Panc1 (cell line): ENCODE results near the gene SUGCT. TPM values are rescaled to one million over a fixed set of nuclear protein-coding genes. Genes with fewer than 3 reads are reported as not detected.

Source experiments
- ATAC-seq: fragments of 200-7000 bp; cut with Tn5 transposase; 2 replicates; pipeline ENCODE4 v1.9.1; 2020; ENCODE audit warnings: mild to moderate bottlenecking, moderate library complexity
- BruUV-seq: library from RNA; stranded (reverse); fragments of 400-500 nt; replicated peaks from 2 replicates; lab custom pipeline; 2021; lab: Mats Ljungman, UMichigan
- CTCF ChIA-PET: fragments of 300-600 bp; sonication (Branson Sonifier 250); formaldehyde crosslinking; loops from one replicate; lab custom pipeline; 2022; ENCODE audit warnings: antibody characterized with exemption; lab: Charles Lee
- POLR2A ChIA-PET: fragments of 300-600 bp; sonication (Branson Sonifier 250); formaldehyde crosslinking; loops from one replicate; lab custom pipeline; 2022; ENCODE audit warnings: antibody characterized with exemption; lab: Charles Lee
- DNase-seq: peaks from one replicate; pipeline ENCODE4 v3.0.0-alpha.2; 2010; ENCODE audit warnings: low read depth, low spot score
- H3K27ac ChIP-seq: 2 replicates; pipeline ENCODE4 v1.5.1; 2011; ENCODE audit warnings: mild to moderate bottlenecking, low read length, inconsistent platforms
- H3K27me3 ChIP-seq: fragments of 200-500 bp; sonication (Bioruptor generic); 2 replicates; pipeline ENCODE4 v1.6.0; 2014; ENCODE audit warnings: low read length, inconsistent platforms; ENCODE audit not compliant: control insufficient read depth, insufficient read depth
- H3K36me3 ChIP-seq: fragments of 200-500 bp; sonication (Bioruptor generic); 2 replicates; pipeline ENCODE4 v1.5.1; 2014; ENCODE audit warnings: inconsistent platforms, mild to moderate bottlenecking, low read length, moderate library complexity; ENCODE audit not compliant: control insufficient read depth, insufficient read depth
- H3K4me1 ChIP-seq: 2 replicates; pipeline ENCODE4 v1.5.1; 2011; ENCODE audit warnings: inconsistent platforms, mild to moderate bottlenecking, low read length, moderate library complexity; ENCODE audit not compliant: control insufficient read depth, insufficient read depth
- H3K4me3 ChIP-seq, 2 experiments: 2 replicates each; pipeline ENCODE4 v1.5.1; 2011 to 2012; ENCODE audit warnings: low read depth in 2 of 2, low read length in 2 of 2, mild to moderate bottlenecking in 2 of 2, inconsistent platforms in 1 of 2, moderate library complexity in 1 of 2
- H3K9me3 ChIP-seq: fragments of 200-500 bp; sonication (Bioruptor generic); 2 replicates; pipeline ENCODE4 v1.5.1; 2014; ENCODE audit warnings: low read depth, mild to moderate bottlenecking, inconsistent platforms, low read length, moderate library complexity; ENCODE audit not compliant: control insufficient read depth, insufficient read depth
- CTCF ChIP-seq: fragments of 450-650 bp; IDR thresholded peaks from 2 replicates; pipeline ENCODE4 v1.5.1; 2017; ENCODE audit warnings: mild to moderate bottlenecking
- POLR2AphosphoS5 ChIP-seq: IDR thresholded peaks from 2 replicates; pipeline ENCODE4 v1.6.1; 2012; ENCODE audit warnings: mild to moderate bottlenecking, low read depth, low read length, moderate library complexity
- REST ChIP-seq, 2 experiments: IDR thresholded peaks; 2 replicates each; pipeline ENCODE4 v1.6.1; 2011 to 2012; ENCODE audit warnings: low read depth in 2 of 2, control low read depth in 1 of 2, low read length in 1 of 2, mild to moderate bottlenecking in 1 of 2, moderate library complexity in 1 of 2; ENCODE audit not compliant: insufficient read depth in 1 of 2
- SIN3A ChIP-seq: IDR thresholded peaks from 2 replicates; pipeline ENCODE4 v1.6.1; 2012; ENCODE audit warnings: low read depth, mild to moderate bottlenecking, low read length, moderate library complexity, borderline replicate concordance; ENCODE audit not compliant: insufficient read depth
- TCF7L2 ChIP-seq: IDR thresholded peaks from 2 replicates; pipeline ENCODE4 v1.6.1; 2011; ENCODE audit warnings: mild to moderate bottlenecking, low read depth, low read length, inconsistent platforms
- in situ Hi-C: cut with HindIII; loops from 2 replicates; pipeline ENCODE4 v1.10.0; 2016; ENCODE audit warnings: low sequenced_read_pairs, low pct_unique_long_range_greater_than_20kb
- intact Hi-C: fragments of 100-400 bp; cut with micrococcal nuclease; formaldehyde crosslinking; loops from one replicate; pipeline ENCODE4 v1.10.0; 2022; ENCODE audit not compliant: unreplicated experiment
- total RNA-seq: library from RNA; stranded (reverse); gene quantifications from one replicate; pipeline ENCODE4 v1.2.1, GENCODE V29; 2021; ENCODE audit not compliant: unreplicated experiment

SUGCT gene
- total RNA-seq, 1 experiment from 2014 or later: 3.1 TPM

GRCh38 chr7:40584667-40585433 lies 450.0 kb downstream of the SUGCT start:
- Histone ChIP-seq H3K4me3 (no peak overlapping the region), H3K9me3 (no peaks in the 10 kb centered on the region), H3K36me3 (no peaks in the 10 kb centered on the region), H3K27ac (no peak overlapping the region), H3K4me1 (no peaks in the 10 kb centered on the region), H3K27me3 (no peaks in the 10 kb centered on the region)
- no TSS peak for BruUV-seq
- CTCF ChIA-PET: no interaction called here
- DNase-seq (no peak), ATAC-seq (no peak)
- in situ Hi-C loops (no loop called here), intact Hi-C loops (no loop called here)
- POLR2A ChIA-PET: no interaction called here
- TF ChIP-seq REST (IDR thresholded peaks at IDR 0.05; ENCODE audit: insufficient read depth in 1 of 2, low read depth in 2 of 2, low read length in 1 of 2) (no peak), POLR2AphosphoS5 (no peak), CTCF (no peak), SIN3A (no peak), TCF7L2 (no peak)

GRCh38 chr7:40586197-40586596 lies 451.4 kb downstream of the SUGCT start:
- ATAC-seq (no peak), DNase-seq (no peak)
- CTCF ChIA-PET: no interaction called here
- Histone ChIP-seq H3K4me1 (no peaks in the 10 kb centered on the region), H3K9me3 (no peaks in the 10 kb centered on the region), H3K4me3 (no peak overlapping the region), H3K27me3 (no peaks in the 10 kb centered on the region), H3K36me3 (no peaks in the 10 kb centered on the region), H3K27ac (no peak overlapping the region)
- no TSS peak for BruUV-seq
- POLR2A ChIA-PET: no interaction called here
- no peak for TF ChIP-seq TCF7L2
- no peak for TF ChIP-seq CTCF
- TF ChIP-seq SIN3A: no peak
- no peak for TF ChIP-seq POLR2AphosphoS5
- no peak for TF ChIP-seq REST (IDR thresholded peaks at IDR 0.05; ENCODE audit: insufficient read depth in 1 of 2, low read depth in 2 of 2, low read length in 1 of 2)
- intact Hi-C loops: no loop called here
- in situ Hi-C loops: no loop called here
